Lower leg skin (tissue), 4 donors: ENCODE data around the gene DGKI. TPM values are rescaled to one million over a fixed set of nuclear protein-coding genes. Genes with fewer than 3 reads are reported as not detected.

ENCODE experiments used
- DNase-seq, 2 donors: peaks; one replicate each; pipeline ENCODE4 v3.0.0-alpha.2; 2019; ENCODE audit warnings: low spot score in 2 of 2
- H3K4me3 ChIP-seq: fragments of 200-600 bp; sonication (generic); 2 replicates; pipeline ENCODE4 v1.5.1; 2017; ENCODE audit warnings: mild to moderate bottlenecking, low read depth; ENCODE audit not compliant: poor library complexity, severe bottlenecking
- CTCF ChIP-seq, 3 donors: fragments of 450-650 bp; IDR thresholded peaks; one replicate each; pipeline ENCODE4 v1.5.1; 2016; ENCODE audit warnings: antibody characterized with exemption in 3 of 3, mild to moderate bottlenecking in 3 of 3, moderate library complexity in 2 of 3
- POLR2A ChIP-seq, 2 donors: fragments of 450-650 bp; IDR thresholded peaks; one replicate each; pipeline ENCODE4 v1.6.1; 2016 to 2017; ENCODE audit warnings: antibody characterized with exemption in 2 of 2, mild to moderate bottlenecking in 1 of 2, moderate library complexity in 1 of 2
- WGBS, 2 donors: methylation state at CpG; one replicate each; pipeline ENCODE4 v1.1.5; 2018; 5-methylcytosine and 5-hydroxymethylcytosine counted together
- intact Hi-C: fragments of 100-400 bp; cut with DNase I; formaldehyde crosslinking; loops from one replicate; pipeline ENCODE4 v1.15.0; 2023; ENCODE audit warnings: low total_unique reads
- total RNA-seq, 4 donors: library from RNA; depleted of rRNA; stranded (reverse); fragments of >200 nt; gene quantifications; one replicate each; pipeline ENCODE4 v1.1.0, GENCODE V29; 2016

The DGKI gene
- total RNA-seq, 4 donors from 2014 or later, result 0.34 to 2.1 (median 1.3) TPM

GRCh38 chr7:137647905-137648565 is 198.7 kb downstream of the DGKI start:
- WGBS, 2 donors, result 81 to 90% methylated on average over 3 of the region's 3 CpGs
- no peak overlapping the region for H3K4me3 ChIP-seq
- intact Hi-C loops, result no loop called here
- TF ChIP-seq CTCF (IDR thresholded peaks at IDR 0.05) (no peak), POLR2A (IDR thresholded peaks at IDR 0.05) (no peak)
- no peak for DNase-seq

- no peak for DNase-seq
- H3K4me3 ChIP-seq, result no peak overlapping the region
- intact Hi-C loops, result no loop called here
- no peak for TF ChIP-seq CTCF (IDR thresholded peaks at IDR 0.05)
- no peak for TF ChIP-seq POLR2A (IDR thresholded peaks at IDR 0.05)
- WGBS, 2 donors, result 14 to 16% methylated on average over 2 of the region's 2 CpGs
Measured at GRCh38 chr7:137642472-137642871, 204.3 kb downstream of the DGKI start.

- no peak overlapping the region for H3K4me3 ChIP-seq
- intact Hi-C loops, result no loop called here
- DNase-seq, result no peak
Measured at GRCh38 chr7:137642031-137642430, 204.7 kb downstream of the DGKI start.

GRCh38 chr7:137636376-137636775 is 210.4 kb downstream of the DGKI start:
- H3K4me3 ChIP-seq, result no peak overlapping the region
- no peak for TF ChIP-seq CTCF (IDR thresholded peaks at IDR 0.05)
- TF ChIP-seq POLR2A (IDR thresholded peaks at IDR 0.05), result no peak
- intact Hi-C loops, result no loop called here
- WGBS, 2 donors, result 77 to 95% methylated on average over 2 of the region's 2 CpGs
- no peak for DNase-seq

More at GRCh38 chr7:137642031-137642430, 204.7 kb downstream of the DGKI start:
- no peak for TF ChIP-seq POLR2A (IDR thresholded peaks at IDR 0.05)
- TF ChIP-seq CTCF (IDR thresholded peaks at IDR 0.05), result no peak

- no peak for DNase-seq
- TF ChIP-seq POLR2A (IDR thresholded peaks at IDR 0.05) (no peak), CTCF (IDR thresholded peaks at IDR 0.05) (no peak)
- intact Hi-C loops, result no loop called here
- H3K4me3 ChIP-seq, result no peak overlapping the region
- WGBS, 2 donors, result 86 to 88% methylated on average over 6 of the region's 6 CpGs
Measured at GRCh38 chr7:137635874-137636273, 210.9 kb downstream of the DGKI start.

GRCh38 chr7:137635132-137635531 is 211.6 kb downstream of the DGKI start:
- intact Hi-C loops, result no loop called here
- no peak for TF ChIP-seq POLR2A (IDR thresholded peaks at IDR 0.05)
- TF ChIP-seq CTCF (IDR thresholded peaks at IDR 0.05), result no peak
- no peak overlapping the region for H3K4me3 ChIP-seq
- no peak for DNase-seq
- WGBS, 2 donors, result 93 to 94% methylated on average over 3 of the region's 3 CpGs
